ENCODE data around the gene PPP2R2B. TPM values are rescaled to one million over a fixed set of nuclear protein-coding genes. Genes with fewer than 3 reads are reported as not detected.

PPP2R2B gene
- total RNA-seq, 1 experiment from 2014 or later, result not detected

- CTCF ChIA-PET, result no interaction called here
- no peak for DNase-seq (ENCODE audit: low spot score)
- Histone ChIP-seq H3K27ac (ENCODE audit: low read depth, low read length, poor library complexity, severe bottlenecking) (no peak overlapping the region), H3K9me3 (ENCODE audit: low read depth, low read length, poor library complexity, severe bottlenecking) (no peaks in the 10 kb centered on the region), H3K4me1 (ENCODE audit: insufficient read depth, low read length, poor library complexity, severe bottlenecking) (no peaks in the 10 kb centered on the region), H3K27me3 (replicated peaks; ENCODE audit: insufficient read depth, low read depth, low read length, poor library complexity) (peaks cover 54% of the 10 kb centered on the region), H3K36me3 (ENCODE audit: insufficient read depth, low read length, poor library complexity, severe bottlenecking) (no peaks in the 10 kb centered on the region), H3K4me3 (ENCODE audit: low read depth, low read length, poor library complexity, severe bottlenecking) (no peak overlapping the region)
- POLR2A ChIA-PET (ENCODE audit: low non-redundant PET), result no interaction called here
- BruUV-seq (replicated peaks), result no TSS peak
- intact Hi-C loops (cut with micrococcal nuclease; ENCODE audit: unreplicated experiment), result no loop called here
- TF ChIP-seq, protein P1, sequence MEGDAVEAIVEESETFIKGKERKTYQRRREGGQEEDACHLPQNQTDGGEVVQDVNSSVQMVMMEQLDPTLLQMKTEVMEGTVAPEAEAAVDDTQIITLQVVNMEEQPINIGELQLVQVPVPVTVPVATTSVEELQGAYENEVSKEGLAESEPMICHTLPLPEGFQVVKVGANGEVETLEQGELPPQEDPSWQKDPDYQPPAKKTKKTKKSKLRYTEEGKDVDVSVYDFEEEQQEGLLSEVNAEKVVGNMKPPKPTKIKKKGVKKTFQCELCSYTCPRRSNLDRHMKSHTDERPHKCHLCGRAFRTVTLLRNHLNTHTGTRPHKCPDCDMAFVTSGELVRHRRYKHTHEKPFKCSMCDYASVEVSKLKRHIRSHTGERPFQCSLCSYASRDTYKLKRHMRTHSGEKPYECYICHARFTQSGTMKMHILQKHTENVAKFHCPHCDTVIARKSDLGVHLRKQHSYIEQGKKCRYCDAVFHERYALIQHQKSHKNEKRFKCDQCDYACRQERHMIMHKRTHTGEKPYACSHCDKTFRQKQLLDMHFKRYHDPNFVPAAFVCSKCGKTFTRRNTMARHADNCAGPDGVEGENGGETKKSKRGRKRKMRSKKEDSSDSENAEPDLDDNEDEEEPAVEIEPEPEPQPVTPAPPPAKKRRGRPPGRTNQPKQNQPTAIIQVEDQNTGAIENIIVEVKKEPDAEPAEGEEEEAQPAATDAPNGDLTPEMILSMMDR (conservative IDR thresholded peaks at IDR 0.05; ENCODE audit: low read depth, low read length), result no peak
- TF ChIP-seq EZH2 (IDR thresholded peaks at IDR 0.05; ENCODE audit: borderline replicate concordance, low read depth, low read length, poor library complexity, severe bottlenecking), result no peak
Measured at GRCh38 chr5:146553446-146553845, 325.1 kb downstream of the PPP2R2B start.

DNA sequence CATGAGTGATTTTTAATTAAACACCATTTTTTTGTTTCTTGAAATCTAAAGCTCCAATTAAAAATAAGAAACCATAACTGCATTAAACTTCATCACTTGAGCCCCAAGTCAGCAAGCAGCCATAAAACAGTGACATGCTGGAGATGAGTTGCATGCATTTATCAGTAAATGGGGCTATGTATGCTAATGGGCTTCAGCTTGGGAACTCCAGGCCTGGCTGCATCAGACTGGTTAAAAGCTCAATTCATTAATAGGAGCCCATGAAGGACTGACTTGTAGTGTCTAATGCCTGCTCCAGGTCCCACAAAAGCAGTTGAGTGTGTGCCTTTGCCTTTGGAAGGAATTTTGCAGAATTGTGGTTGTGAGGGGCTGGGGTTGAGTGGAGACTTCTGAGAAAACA lies 328.9 kb downstream of the PPP2R2B start:
- Histone ChIP-seq H3K36me3 (ENCODE audit: insufficient read depth, low read length, poor library complexity, severe bottlenecking) (no peaks in the 10 kb centered on the region), H3K27ac (ENCODE audit: low read depth, low read length, poor library complexity, severe bottlenecking) (no peak overlapping the region), H3K4me3 (ENCODE audit: low read depth, low read length, poor library complexity, severe bottlenecking) (no peak overlapping the region), H3K27me3 (replicated peaks; ENCODE audit: insufficient read depth, low read depth, low read length, poor library complexity) (peaks cover 50% of the 10 kb centered on the region), H3K4me1 (ENCODE audit: insufficient read depth, low read length, poor library complexity, severe bottlenecking) (no peaks in the 10 kb centered on the region), H3K9me3 (ENCODE audit: low read depth, low read length, poor library complexity, severe bottlenecking) (no peaks in the 10 kb centered on the region)
- intact Hi-C loops (cut with micrococcal nuclease; ENCODE audit: unreplicated experiment), result no loop called here
- BruUV-seq (replicated peaks), result no TSS peak
- DNase-seq (ENCODE audit: low spot score), result no peak
- TF ChIP-seq EZH2 (IDR thresholded peaks at IDR 0.05; ENCODE audit: borderline replicate concordance, low read depth, low read length, poor library complexity, severe bottlenecking), result no peak
- CTCF ChIA-PET, result interaction anchor here (0.6 to 1.3 kb wide), 3 partner anchors 11 to 508 kb away, joined by 3 read pairs; no protein-coding TSS in a partner anchor
- POLR2A ChIA-PET (ENCODE audit: low non-redundant PET), result no interaction called here

- POLR2A ChIA-PET (ENCODE audit: low non-redundant PET), result no interaction called here
- intact Hi-C loops (cut with micrococcal nuclease; ENCODE audit: unreplicated experiment), result no loop called here
- H3K36me3 ChIP-seq (ENCODE audit: insufficient read depth, low read length, poor library complexity, severe bottlenecking), result no peaks in the 10 kb centered on the region
Measured at GRCh38 chr5:146548781-146549449, 329.6 kb downstream of the PPP2R2B start.

More at GRCh38 chr5:146548781-146549449, 329.6 kb downstream of the PPP2R2B start:
- DNase-seq (ENCODE audit: low spot score), result no peak
- CTCF ChIA-PET, result interaction anchor here (0.6 to 1.3 kb wide), 3 partner anchors 10 to 508 kb away, joined by 3 read pairs; no protein-coding TSS in a partner anchor
- Histone ChIP-seq H3K4me3 (ENCODE audit: low read depth, low read length, poor library complexity, severe bottlenecking) (no peak overlapping the region), H3K27ac (ENCODE audit: low read depth, low read length, poor library complexity, severe bottlenecking) (no peak overlapping the region), H3K27me3 (replicated peaks; ENCODE audit: insufficient read depth, low read depth, low read length, poor library complexity) (peaks cover 43% of the 10 kb centered on the region), H3K9me3 (ENCODE audit: low read depth, low read length, poor library complexity, severe bottlenecking) (no peaks in the 10 kb centered on the region), H3K4me1 (ENCODE audit: insufficient read depth, low read length, poor library complexity, severe bottlenecking) (no peaks in the 10 kb centered on the region)
- BruUV-seq (replicated peaks), result no TSS peak
- TF ChIP-seq, protein P1 (conservative IDR thresholded peaks at IDR 0.05; ENCODE audit: low read depth, low read length), result no peak
- TF ChIP-seq EZH2 (IDR thresholded peaks at IDR 0.05; ENCODE audit: borderline replicate concordance, low read depth, low read length, poor library complexity, severe bottlenecking), result no peak
